ENCODE data around the gene HEPACAM.

HEPACAM gene

GRCh38 chr11:124916370-124916710, 19.5 kb downstream of the HEPACAM start:
- Histone ChIP-seq H3K79me1 (ENCODE audit: low read length) (peaks cover 4% of the 10 kb centered on the region), H2AK5ac (ENCODE audit: low read length) (no peak overlapping the region), H3K9ac (ENCODE audit: low read length) (no peak overlapping the region), H4K8ac (ENCODE audit: low read depth, low read length) (no peak overlapping the region), H3K4ac (ENCODE audit: low read depth, low read length) (no peak overlapping the region), H3K27ac (ENCODE audit: low read depth, low read length) (no peak overlapping the region), H2BK5ac (ENCODE audit: low read depth, low read length, poor library complexity) (no peak overlapping the region), H2AFZ (ENCODE audit: insufficient read depth, low read length, poor library complexity) (no peak overlapping the region), H4K12ac (ENCODE audit: low read depth, low read length) (no peak overlapping the region), H3K23ac (ENCODE audit: low read length) (no peak overlapping the region), H3K36me3 (ENCODE audit: control insufficient read depth in 1 of 2, insufficient read depth in 2 of 2, low read length in 2 of 2) (no peaks in the 10 kb centered on the region), H4K91ac (ENCODE audit: low read depth, low read length) (no peak overlapping the region), H3K27me3 (ENCODE audit: insufficient read depth, low read length) (peaks cover 2% of the 10 kb centered on the region), H3K14ac (ENCODE audit: low read length) (no peak overlapping the region), H3K79me2 (ENCODE audit: control insufficient read depth, insufficient read depth, low read length, poor library complexity) (peaks cover 2% of the 10 kb centered on the region), H3K4me2 (ENCODE audit: low read length) (no peak overlapping the region), H2BK120ac (ENCODE audit: insufficient read depth, low read length, poor library complexity) (no peak overlapping the region), H2BK12ac (ENCODE audit: low read length) (no peak overlapping the region), H3K4me3 (ENCODE audit: low read depth, low read length) (no peak overlapping the region), H3K4me1 (ENCODE audit: control insufficient read depth in 1 of 2, insufficient read depth in 2 of 2, low read length in 2 of 2) (peaks cover 0 to 5% of the 10 kb centered on the region in 2 experiments), H3K9me3 (ENCODE audit: insufficient read depth, low read depth, low read length) (peaks cover 3% of the 10 kb centered on the region), H3K18ac (ENCODE audit: low read length) (no peak overlapping the region)
- no peak for DNase-seq

GRCh38 chr11:124915541-124916369, 20.1 kb downstream of the HEPACAM start:
- Histone ChIP-seq H3K4me1 (ENCODE audit: control insufficient read depth in 1 of 2, insufficient read depth in 2 of 2, low read length in 2 of 2) (no peaks in the 10 kb centered on the region), H3K23ac (ENCODE audit: low read length) (no peak overlapping the region), H3K79me2 (ENCODE audit: control insufficient read depth, insufficient read depth, low read length, poor library complexity) (no peaks in the 10 kb centered on the region), H4K12ac (ENCODE audit: low read depth, low read length) (no peak overlapping the region), H4K8ac (ENCODE audit: low read depth, low read length) (no peak overlapping the region), H3K27ac (ENCODE audit: low read depth, low read length) (no peak overlapping the region), H3K18ac (ENCODE audit: low read length) (no peak overlapping the region), H2BK5ac (ENCODE audit: low read depth, low read length, poor library complexity) (no peak overlapping the region), H3K4ac (ENCODE audit: low read depth, low read length) (no peak overlapping the region), H2BK120ac (ENCODE audit: insufficient read depth, low read length, poor library complexity) (no peak overlapping the region), H3K79me1 (ENCODE audit: low read length) (no peaks in the 10 kb centered on the region), H3K14ac (ENCODE audit: low read length) (no peak overlapping the region), H2AFZ (ENCODE audit: insufficient read depth, low read length, poor library complexity) (no peak overlapping the region), H2AK5ac (ENCODE audit: low read length) (no peak overlapping the region), H4K91ac (ENCODE audit: low read depth, low read length) (no peak overlapping the region), H3K4me2 (ENCODE audit: low read length) (no peak overlapping the region), H3K9ac (ENCODE audit: low read length) (no peak overlapping the region), H3K9me3 (ENCODE audit: insufficient read depth, low read depth, low read length) (peaks cover 3% of the 10 kb centered on the region), H2BK12ac (ENCODE audit: low read length) (no peak overlapping the region), H3K27me3 (ENCODE audit: insufficient read depth, low read length) (no peaks in the 10 kb centered on the region), H3K4me3 (ENCODE audit: low read depth, low read length) (no peak overlapping the region), H3K36me3 (ENCODE audit: control insufficient read depth in 1 of 2, insufficient read depth in 2 of 2, low read length in 2 of 2) (no peaks in the 10 kb centered on the region)
- DNase-seq: no peak
- WGBS (ENCODE audit: extremely low coverage, insufficient coverage, insufficient read length): no CpG with 5 or more reads among the region's 3 CpGs

- no peak overlapping the region for H4K12ac ChIP-seq (ENCODE audit: low read depth, low read length)
- H3K23ac ChIP-seq (ENCODE audit: low read length): no peak overlapping the region
- no peaks in the 10 kb centered on the region for H3K79me1 ChIP-seq (ENCODE audit: low read length)
- no peak overlapping the region for H3K18ac ChIP-seq (ENCODE audit: low read length)
- peaks cover 10 to 13% of the 10 kb centered on the region in 2 experiments for H3K4me1 ChIP-seq (ENCODE audit: control insufficient read depth in 1 of 2, insufficient read depth in 2 of 2, low read length in 2 of 2)
- no peaks in the 10 kb centered on the region for H3K27me3 ChIP-seq (ENCODE audit: insufficient read depth, low read length)
- no peak overlapping the region for H2AK5ac ChIP-seq (ENCODE audit: low read length)
- H4K8ac ChIP-seq (ENCODE audit: low read depth, low read length): no peak overlapping the region
- H3K27ac ChIP-seq (ENCODE audit: low read depth, low read length): no peak overlapping the region
- no peak overlapping the region for H3K14ac ChIP-seq (ENCODE audit: low read length)
- no peak overlapping the region for H2AFZ ChIP-seq (ENCODE audit: insufficient read depth, low read length, poor library complexity)
- no peak overlapping the region for H2BK5ac ChIP-seq (ENCODE audit: low read depth, low read length, poor library complexity)
- H2BK12ac ChIP-seq (ENCODE audit: low read length): no peak overlapping the region
- H3K79me2 ChIP-seq (ENCODE audit: control insufficient read depth, insufficient read depth, low read length, poor library complexity): no peaks in the 10 kb centered on the region
- no peak overlapping the region for H2BK120ac ChIP-seq (ENCODE audit: insufficient read depth, low read length, poor library complexity)
- H4K91ac ChIP-seq (ENCODE audit: low read depth, low read length): no peak overlapping the region
- H3K9me3 ChIP-seq (ENCODE audit: insufficient read depth, low read depth, low read length): peaks cover 2% of the 10 kb centered on the region
- H3K4ac ChIP-seq (ENCODE audit: low read depth, low read length): no peak overlapping the region
- no peaks in the 10 kb centered on the region for H3K36me3 ChIP-seq (ENCODE audit: control insufficient read depth in 1 of 2, insufficient read depth in 2 of 2, low read length in 2 of 2)
- no peak overlapping the region for H3K4me2 ChIP-seq (ENCODE audit: low read length)
- no CpG with 5 or more reads among the region's 1 CpG for WGBS (ENCODE audit: extremely low coverage, insufficient coverage, insufficient read length)
- no peak overlapping the region for H3K4me3 ChIP-seq (ENCODE audit: low read depth, low read length)
- no peak overlapping the region for H3K9ac ChIP-seq (ENCODE audit: low read length)
- DNase-seq: no peak
These were observed 33.2 kb downstream of the HEPACAM start for GRCh38 chr11:124902616-124903015.

- H4K91ac ChIP-seq (ENCODE audit: low read depth, low read length): no peak overlapping the region
- peaks cover 2% of the 10 kb centered on the region for H3K9me3 ChIP-seq (ENCODE audit: insufficient read depth, low read depth, low read length)
- peak overlapping the region; percentile 30 for H2AK5ac ChIP-seq (ENCODE audit: low read length)
- no peak overlapping the region for H4K12ac ChIP-seq (ENCODE audit: low read depth, low read length)
- peaks cover 3% of the 10 kb centered on the region for H3K79me1 ChIP-seq (ENCODE audit: low read length)
- H3K27me3 ChIP-seq (ENCODE audit: insufficient read depth, low read length): no peaks in the 10 kb centered on the region
- no peak overlapping the region for H3K4me3 ChIP-seq (ENCODE audit: low read depth, low read length)
- H3K4me1 ChIP-seq (ENCODE audit: control insufficient read depth in 1 of 2, insufficient read depth in 2 of 2, low read length in 2 of 2): peaks cover 22 to 27% of the 10 kb centered on the region in 2 experiments
- no peak overlapping the region for H3K14ac ChIP-seq (ENCODE audit: low read length)
- H2BK5ac ChIP-seq (ENCODE audit: low read depth, low read length, poor library complexity): no peak overlapping the region
- no peak overlapping the region for H3K9ac ChIP-seq (ENCODE audit: low read length)
- H3K36me3 ChIP-seq (ENCODE audit: control insufficient read depth in 1 of 2, insufficient read depth in 2 of 2, low read length in 2 of 2): no peaks in the 10 kb centered on the region
- no peak overlapping the region for H3K18ac ChIP-seq (ENCODE audit: low read length)
- no peak overlapping the region for H2BK12ac ChIP-seq (ENCODE audit: low read length)
- H2BK120ac ChIP-seq (ENCODE audit: insufficient read depth, low read length, poor library complexity): no peak overlapping the region
- H4K8ac ChIP-seq (ENCODE audit: low read depth, low read length): peak overlapping the region; percentile 4
- H3K4me2 ChIP-seq (ENCODE audit: low read length): no peak overlapping the region
- H3K79me2 ChIP-seq (ENCODE audit: control insufficient read depth, insufficient read depth, low read length, poor library complexity): no peaks in the 10 kb centered on the region
- no CpG with 5 or more reads among the region's 5 CpGs for WGBS (ENCODE audit: extremely low coverage, insufficient coverage, insufficient read length)
- no peak overlapping the region for H2AFZ ChIP-seq (ENCODE audit: insufficient read depth, low read length, poor library complexity)
- H3K23ac ChIP-seq (ENCODE audit: low read length): no peak overlapping the region
- no peak overlapping the region for H3K27ac ChIP-seq (ENCODE audit: low read depth, low read length)
- H3K4ac ChIP-seq (ENCODE audit: low read depth, low read length): no peak overlapping the region
- peak; percentile 7 to 14 for DNase-seq
These were observed 35.4 kb downstream of the HEPACAM start for GRCh38 chr11:124900464-124900863.

All from trophoblast cell (in vitro differentiated cells and primary cell).